ENCODE measurements around the gene ARHGAP24.
"Not testable (repeated sequence)": the region's sequence is repeated elsewhere in the genome, so short reads cannot be mapped to it uniquely, and the experiment has no call there.

Gene ARHGAP24

GRCh38 chr4:85870298-85871083 is 395.5 kb downstream of the ARHGAP24 start:
- DNase-seq: no peak

- no peak for DNase-seq
These were observed 398.6 kb downstream of the ARHGAP24 start for GRCh38 chr4:85873566-85873965.

DNA sequence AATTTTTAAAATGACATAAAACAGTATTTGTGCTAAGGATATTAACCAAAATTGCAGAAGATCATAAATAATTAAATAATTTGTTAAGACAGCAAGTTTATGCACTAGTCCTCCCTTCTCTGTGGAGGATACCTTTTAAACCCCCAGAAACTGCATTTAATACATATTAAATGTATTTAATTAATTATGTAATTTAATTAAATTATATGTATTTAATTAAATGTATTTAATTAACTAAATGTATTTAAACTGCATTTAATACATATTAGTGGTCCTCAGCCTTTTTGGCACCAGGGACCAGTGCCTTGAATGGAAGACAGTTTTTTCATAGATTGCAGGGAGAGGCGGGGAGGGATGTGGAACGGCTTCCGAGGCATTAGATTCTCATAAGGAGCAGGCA is 404.6 kb downstream of the ARHGAP24 start:
- DNase-seq: no peak

DNA sequence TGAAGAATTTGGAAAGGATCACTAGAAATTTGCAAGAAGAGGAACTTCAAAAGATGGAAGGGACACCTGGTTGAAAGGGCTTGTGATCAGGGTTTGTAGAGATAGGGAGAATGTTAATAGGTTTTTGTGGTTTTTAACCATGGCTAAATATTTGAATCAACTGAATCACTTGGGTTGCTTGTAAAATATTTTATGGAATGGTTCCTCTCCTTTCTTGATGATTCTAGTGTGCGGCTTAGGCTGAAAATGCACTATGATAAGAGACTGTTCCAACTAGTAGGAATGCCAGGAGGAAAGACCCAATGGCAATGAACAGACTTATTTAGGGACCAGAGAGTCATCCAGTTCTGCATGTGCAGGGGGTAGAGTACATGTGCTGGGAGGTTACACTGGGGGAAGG is 408.2 kb downstream of the ARHGAP24 start:
- DNase-seq: no peak

- DNase-seq: no peak
These were observed 409.3 kb downstream of the ARHGAP24 start for GRCh38 chr4:85884251-85884650.

- DNase-seq: no peak
These were observed 411.7 kb downstream of the ARHGAP24 start for GRCh38 chr4:85886665-85887064.

DNA sequence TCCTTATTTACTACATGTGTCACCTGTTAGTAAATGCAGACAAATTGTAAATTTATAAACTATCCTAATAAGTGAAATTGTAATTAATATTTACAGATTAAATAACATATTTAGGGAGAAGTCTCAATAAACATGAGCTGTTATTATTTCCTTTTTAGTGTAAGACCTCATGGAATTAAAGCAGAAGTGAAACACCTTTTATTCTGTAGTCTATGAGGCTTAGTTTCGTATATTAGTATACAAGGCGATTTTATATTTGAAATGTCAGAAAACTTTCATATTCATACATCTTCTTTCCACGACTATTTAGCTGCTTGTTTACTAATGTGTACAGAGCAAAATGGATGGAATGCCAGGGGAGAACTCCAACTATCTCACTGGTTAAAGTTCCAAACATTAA is 414.4 kb downstream of the ARHGAP24 start:
- DNase-seq: no peak

DNA sequence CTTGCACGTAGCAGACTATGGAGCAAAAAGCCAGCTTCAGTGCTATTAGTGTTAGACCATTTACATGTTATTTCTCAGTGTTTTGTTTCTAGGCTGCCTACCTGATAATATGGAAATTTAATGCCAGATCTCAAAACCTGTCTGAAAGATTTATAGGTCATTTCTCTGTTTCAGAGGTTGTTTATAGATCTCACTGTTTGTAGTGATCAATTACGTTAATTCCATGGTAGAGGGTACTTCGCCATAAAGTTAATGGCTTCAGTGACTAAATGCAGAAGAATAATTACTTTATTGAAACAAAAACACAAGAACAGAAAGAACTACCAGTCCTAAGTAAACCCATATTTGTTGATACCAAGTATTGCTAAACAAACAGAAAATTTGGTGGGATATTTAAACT is 420.8 kb downstream of the ARHGAP24 start:
- no peak for DNase-seq

DNA sequence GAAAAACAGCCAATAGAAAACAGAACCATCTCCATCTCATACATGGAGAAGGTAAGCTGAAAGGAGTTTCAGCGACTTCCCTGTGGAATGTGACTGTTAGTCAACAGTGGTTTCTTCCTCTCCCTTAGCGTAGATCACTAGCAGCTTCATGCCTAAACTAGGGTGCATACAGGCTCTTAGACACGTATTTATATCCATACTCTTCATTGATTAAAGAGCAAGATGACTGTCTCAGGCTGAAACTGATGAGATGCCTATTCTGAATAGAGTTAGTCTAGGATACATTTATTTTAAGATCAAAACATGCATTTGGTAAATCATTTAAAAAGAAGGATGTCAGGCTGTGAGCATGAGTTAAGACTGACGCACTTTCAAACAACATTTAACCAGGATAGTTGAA is 423.3 kb downstream of the ARHGAP24 start:
- no peak for DNase-seq

DNA sequence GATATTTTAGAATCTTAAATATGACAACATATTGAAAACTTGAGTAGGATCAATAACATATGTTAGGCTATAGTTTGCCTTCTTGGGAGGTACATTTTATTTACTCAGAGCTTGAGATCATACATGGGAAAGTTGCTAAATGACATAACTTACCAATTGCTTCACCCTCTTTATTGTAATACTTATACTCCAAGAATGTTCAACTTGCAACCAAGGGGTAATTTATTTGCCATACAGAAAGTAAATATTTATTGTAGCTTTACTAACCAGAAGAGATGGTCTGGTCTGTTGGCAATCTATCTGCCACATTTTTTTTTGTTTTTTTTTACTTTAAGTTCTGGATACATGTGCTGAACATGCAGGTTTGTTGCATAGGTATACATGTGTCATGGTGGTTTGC is 426.6 kb downstream of the ARHGAP24 start:
- DNase-seq: no peak

- DNase-seq: not testable (repeated sequence)
These were observed 427.7 kb downstream of the ARHGAP24 start for GRCh38 chr4:85902647-85903046.

DNA sequence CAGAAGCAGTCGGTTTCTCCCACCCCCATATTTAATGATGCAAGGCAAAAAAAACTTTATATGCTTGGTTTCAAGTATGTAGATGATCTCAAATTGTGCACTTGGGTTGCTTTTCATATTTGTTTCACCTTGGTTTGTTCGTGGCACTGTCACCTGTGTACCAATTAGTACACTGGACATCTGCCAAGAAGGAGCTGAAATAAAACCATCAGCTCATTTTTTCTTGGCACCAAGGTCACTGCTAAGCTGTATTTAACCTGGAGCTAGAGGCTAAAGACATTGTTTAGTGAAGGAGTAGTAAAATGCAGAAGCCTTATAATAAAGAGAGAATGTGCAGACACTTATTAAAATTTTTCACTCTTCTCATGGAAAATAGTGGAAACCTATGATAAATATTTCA is 430.8 kb downstream of the ARHGAP24 start:
- no peak for DNase-seq

GRCh38 chr4:85907001-85907400 is 432.1 kb downstream of the ARHGAP24 start:
- DNase-seq: no peak

GRCh38 chr4:85909851-85910250 is 434.9 kb downstream of the ARHGAP24 start:
- no peak for DNase-seq

DNA sequence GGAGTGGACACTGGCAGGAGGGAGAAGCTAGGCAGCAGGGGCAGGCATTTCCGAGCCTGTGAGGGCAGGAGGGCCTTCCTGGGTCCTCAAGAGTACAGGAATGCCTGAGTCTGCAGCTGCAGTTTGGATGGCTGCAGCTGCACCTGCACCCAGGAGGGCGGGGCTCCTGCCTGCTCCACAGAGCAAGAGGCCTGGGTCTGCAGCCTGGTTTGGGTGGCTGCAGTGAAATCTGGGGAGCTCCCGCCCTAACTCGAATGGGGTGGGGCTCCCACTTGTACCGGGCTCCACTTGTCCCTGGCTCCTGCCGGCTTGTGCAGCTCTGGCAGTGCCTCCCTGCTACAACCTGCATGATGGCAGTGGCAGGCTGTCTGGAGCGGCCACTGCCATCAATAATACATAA is 436.0 kb downstream of the ARHGAP24 start:
- no peak for DNase-seq

GRCh38 chr4:85913931-85914694 is 439.2 kb downstream of the ARHGAP24 start:
- DNase-seq: no peak

- not testable (repeated sequence) for DNase-seq
These were observed 440.6 kb downstream of the ARHGAP24 start for GRCh38 chr4:85915570-85915969.

DNA sequence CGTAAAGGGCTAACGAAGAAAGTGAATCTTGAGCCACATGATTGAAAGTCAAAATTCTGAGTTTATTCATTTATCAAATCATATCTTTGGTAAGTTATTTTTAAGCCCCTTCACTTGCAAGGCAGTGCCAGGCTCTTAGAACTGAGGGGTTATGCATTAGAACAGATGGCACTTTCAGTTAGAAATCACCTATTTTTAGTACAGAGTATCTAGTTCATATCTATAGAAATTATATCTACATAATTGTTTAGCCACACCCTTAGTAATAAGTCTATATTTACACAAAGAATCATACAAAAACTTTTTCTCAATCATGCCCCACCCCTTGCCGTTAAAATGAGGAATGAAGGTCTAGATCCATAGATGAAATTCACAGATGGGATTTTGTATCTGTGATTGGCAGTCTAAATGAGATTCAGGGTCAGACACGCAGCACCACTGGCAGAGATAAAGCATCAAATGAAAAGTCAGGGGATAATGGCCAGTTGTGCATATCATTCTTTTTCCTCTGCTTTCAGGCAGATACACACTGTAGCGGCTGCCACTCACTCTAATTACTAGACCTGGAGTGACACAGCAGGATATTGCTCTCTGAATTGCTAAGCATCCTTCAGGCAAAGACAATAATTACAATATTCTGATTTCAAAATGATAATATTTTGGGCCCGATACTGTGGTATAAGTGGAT is 444.4 kb downstream of the ARHGAP24 start:
- DNase-seq: no peak

DNA sequence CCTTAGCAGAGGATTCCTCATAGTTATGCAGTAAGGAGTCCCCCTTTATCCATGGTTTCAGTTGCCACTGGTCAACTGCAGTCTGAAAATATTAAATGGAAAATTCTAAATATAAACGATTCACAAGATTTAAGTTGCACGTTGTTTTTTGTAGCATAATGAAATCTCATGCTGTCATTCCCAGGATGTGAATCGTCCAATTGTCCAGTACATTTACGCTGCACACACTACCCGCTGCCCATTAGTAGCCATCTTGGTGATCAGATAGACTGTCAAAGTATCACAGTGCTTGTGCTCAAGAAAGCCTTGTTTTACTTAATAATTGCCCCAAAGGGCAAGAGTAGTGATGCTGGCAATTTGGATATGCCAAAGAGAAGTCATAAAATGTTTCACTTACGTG is 450.1 kb downstream of the ARHGAP24 start:
- DNase-seq: no peak

DNA sequence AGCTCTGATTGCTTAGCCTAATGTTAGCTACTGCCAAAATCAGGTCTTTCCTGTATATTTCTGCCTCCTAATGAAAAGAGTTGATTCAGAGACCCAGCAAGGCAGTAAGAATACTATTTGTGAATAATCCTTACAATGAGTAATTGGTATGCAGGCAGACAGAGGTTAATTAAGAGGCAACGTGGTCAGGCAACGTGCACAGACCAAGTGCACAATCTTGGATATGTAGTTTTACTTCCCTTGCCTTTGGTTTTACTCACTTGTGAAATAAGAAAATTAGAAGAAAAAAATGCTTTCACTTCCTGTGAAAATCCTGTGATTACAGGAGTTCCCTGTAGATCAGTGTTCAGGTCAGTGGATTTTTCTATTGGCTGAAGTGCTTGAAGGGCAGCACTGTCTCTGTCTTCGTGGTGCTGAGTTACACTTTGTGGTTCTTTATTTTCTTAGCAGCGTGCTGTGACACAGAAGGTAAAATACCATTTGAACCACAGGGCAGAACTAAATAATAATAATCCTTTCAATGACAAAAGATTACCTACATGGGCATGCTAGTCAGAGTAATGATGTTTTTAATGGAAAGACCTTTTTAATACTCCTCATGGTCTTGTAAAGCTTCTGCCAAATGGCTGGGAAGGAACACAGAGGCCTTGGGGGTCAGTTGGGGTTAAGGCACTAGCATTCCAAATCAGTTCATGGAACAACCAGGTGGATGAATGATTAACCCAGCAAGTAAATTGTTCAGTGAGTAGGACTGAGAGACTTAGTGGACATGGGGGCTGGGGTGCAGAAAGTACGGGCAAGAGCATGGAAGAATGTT is 454.0 kb downstream of the ARHGAP24 start:
- DNase-seq: no peak

DNA sequence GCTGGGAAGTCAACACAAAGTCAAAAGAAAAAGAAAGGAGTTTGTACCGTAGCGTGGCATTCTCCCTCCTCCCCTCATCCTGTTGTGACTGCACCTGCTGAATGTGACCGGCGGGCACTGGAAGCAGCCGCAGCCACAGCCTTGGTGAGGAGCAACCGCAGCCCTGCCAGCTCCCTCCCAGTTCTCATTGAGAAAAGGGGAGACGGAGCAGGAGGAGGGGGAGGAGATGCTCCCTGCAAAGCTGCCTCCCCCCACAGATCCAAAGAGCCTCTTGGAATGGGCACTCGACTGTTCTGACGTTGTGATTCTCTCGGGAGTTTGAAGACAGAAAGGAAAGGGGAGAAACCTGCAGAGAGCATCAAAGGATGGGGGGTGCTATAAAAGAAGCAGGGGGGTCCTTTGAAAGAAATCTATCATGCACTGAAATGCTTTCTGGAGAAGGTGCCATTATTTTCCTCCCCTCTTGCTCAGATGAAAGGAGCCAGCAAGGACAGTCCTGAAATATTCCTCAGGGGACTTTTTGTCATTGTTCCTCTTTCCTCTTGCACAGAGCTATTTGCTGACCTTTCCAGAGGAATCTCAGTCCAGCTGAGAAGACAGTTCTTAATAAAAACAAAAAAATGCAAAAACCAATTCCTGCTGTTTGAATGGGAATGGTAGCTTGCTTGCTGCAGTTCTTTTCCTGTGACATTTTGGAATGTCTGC is 455.2 kb downstream of the ARHGAP24 start:
- DNase-seq: no peak
